PFSK-1 (cell line): ENCODE measurements around the gene ZNF341.

Source experiments
- FOXP2 ChIP-seq: optimal IDR thresholded peaks from 2 replicates; pipeline ENCODE3; 2011; ENCODE audit warnings: borderline replicate concordance, control low read depth, inconsistent platforms; ENCODE audit not compliant: insufficient read depth; ENCODE audit errors: extremely low read length, extremely low read depth
- POLR2AphosphoS5 ChIP-seq: IDR thresholded peaks from 2 replicates; pipeline ENCODE4 v1.6.1; 2012; ENCODE audit warnings: low read depth, mild to moderate bottlenecking, control low read depth, low read length, moderate library complexity
- SIN3A ChIP-seq: IDR thresholded peaks from 2 replicates; pipeline ENCODE4 v1.6.1; 2012; ENCODE audit warnings: mild to moderate bottlenecking, low read length, moderate library complexity, borderline replicate concordance; ENCODE audit not compliant: insufficient read depth
- TAF1 ChIP-seq: IDR thresholded peaks from 2 replicates; pipeline ENCODE4 v1.6.1; 2012; ENCODE audit warnings: low read length, control low read depth, borderline replicate concordance; ENCODE audit not compliant: insufficient read depth
- TF ChIP-seq, protein P1 (sequence below), 2 experiments: IDR thresholded peaks; 2 replicates each; pipeline versions ENCODE4 v1.6.1 to v1.8.0; 2011 to 2012; ENCODE audit warnings: low read depth in 2 of 2, low read length in 2 of 2, control low read depth in 1 of 2, inconsistent platforms in 1 of 2, mild to moderate bottlenecking in 1 of 2, moderate library complexity in 1 of 2; ENCODE audit not compliant: insufficient read depth in 1 of 2

The ZNF341 gene

DNA sequence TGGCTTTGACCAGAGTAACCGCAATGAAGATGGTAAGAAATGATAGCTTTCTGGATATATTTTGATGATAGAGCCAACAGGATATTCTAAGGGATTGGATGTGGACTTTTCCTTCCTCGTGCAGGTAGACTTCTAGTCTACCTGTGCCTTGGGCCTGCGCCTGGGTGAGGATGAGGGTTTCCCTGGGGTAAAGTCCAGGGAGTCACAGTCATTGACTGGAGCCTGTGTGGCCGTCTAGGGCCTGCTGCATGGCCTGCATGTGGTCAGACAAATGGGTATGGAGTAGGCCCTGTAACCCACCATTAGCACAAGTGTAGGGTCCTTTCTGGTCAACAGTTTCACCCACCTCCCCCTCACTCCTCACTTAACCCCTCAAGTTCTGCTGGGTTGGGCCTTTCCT is 66.6 kb downstream of the ZNF341 start:
- TF ChIP-seq POLR2AphosphoS5 (no peak), SIN3A (no peak)
- TF ChIP-seq, protein P1, sequence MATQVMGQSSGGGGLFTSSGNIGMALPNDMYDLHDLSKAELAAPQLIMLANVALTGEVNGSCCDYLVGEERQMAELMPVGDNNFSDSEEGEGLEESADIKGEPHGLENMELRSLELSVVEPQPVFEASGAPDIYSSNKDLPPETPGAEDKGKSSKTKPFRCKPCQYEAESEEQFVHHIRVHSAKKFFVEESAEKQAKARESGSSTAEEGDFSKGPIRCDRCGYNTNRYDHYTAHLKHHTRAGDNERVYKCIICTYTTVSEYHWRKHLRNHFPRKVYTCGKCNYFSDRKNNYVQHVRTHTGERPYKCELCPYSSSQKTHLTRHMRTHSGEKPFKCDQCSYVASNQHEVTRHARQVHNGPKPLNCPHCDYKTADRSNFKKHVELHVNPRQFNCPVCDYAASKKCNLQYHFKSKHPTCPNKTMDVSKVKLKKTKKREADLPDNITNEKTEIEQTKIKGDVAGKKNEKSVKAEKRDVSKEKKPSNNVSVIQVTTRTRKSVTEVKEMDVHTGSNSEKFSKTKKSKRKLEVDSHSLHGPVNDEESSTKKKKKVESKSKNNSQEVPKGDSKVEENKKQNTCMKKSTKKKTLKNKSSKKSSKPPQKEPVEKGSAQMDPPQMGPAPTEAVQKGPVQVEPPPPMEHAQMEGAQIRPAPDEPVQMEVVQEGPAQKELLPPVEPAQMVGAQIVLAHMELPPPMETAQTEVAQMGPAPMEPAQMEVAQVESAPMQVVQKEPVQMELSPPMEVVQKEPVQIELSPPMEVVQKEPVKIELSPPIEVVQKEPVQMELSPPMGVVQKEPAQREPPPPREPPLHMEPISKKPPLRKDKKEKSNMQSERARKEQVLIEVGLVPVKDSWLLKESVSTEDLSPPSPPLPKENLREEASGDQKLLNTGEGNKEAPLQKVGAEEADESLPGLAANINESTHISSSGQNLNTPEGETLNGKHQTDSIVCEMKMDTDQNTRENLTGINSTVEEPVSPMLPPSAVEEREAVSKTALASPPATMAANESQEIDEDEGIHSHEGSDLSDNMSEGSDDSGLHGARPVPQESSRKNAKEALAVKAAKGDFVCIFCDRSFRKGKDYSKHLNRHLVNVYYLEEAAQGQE (IDR thresholded peaks at IDR 0.05; ENCODE audit: insufficient read depth in 1 of 2, low read depth in 2 of 2, low read length in 2 of 2), result no peak

DNA sequence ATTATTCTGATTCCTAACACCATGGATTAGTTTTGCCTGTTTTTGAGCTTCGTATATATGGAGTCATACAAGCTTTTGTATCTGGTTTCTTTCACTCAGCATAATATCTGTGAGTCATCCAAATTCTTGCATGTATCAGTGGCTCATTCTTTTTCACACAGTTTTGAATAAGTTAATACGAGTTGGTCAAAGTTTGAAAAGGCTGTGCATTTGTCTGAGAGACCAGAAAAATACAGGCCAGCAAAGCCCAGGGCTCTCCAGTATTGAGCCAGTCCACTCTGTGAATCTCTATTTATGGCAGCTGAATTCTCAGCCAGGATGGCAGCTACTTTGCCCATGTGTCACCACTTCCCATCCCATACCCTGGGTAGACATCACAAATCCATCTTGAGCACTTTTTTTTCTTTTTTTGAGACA is 72.1 kb downstream of the ZNF341 start:
- TF ChIP-seq POLR2AphosphoS5, result no peak
- no peak for TF ChIP-seq TAF1
- TF ChIP-seq, protein P1 (IDR thresholded peaks at IDR 0.05; ENCODE audit: insufficient read depth in 1 of 2, low read depth in 2 of 2, low read length in 2 of 2), result no peak
- TF ChIP-seq SIN3A, result no peak
- no peak for TF ChIP-seq FOXP2

DNA sequence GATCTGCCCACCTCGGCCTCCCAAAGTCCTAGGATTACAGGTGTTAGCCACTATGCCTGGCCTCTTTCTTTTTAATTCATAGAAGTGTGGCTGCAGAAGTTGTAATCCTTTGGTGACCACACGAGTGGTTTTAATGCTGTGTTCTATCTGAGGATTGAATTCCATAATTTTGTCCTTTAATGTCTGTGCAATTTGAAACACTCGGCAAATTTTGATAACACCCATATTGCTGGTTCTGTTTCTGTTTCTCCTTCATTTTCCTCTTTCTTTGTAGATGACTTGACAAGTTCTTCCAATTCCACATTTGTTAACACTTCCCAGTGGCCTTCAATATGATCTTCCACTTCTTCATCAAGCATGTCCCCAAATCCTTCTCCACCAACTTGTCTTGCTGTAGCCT is 76.6 kb downstream of the ZNF341 start:
- TF ChIP-seq FOXP2 (no peak), POLR2AphosphoS5 (no peak), SIN3A (no peak), TAF1 (no peak)
- TF ChIP-seq, protein P1 (IDR thresholded peaks at IDR 0.05; ENCODE audit: insufficient read depth in 1 of 2, low read depth in 2 of 2, low read length in 2 of 2), result no peak

DNA sequence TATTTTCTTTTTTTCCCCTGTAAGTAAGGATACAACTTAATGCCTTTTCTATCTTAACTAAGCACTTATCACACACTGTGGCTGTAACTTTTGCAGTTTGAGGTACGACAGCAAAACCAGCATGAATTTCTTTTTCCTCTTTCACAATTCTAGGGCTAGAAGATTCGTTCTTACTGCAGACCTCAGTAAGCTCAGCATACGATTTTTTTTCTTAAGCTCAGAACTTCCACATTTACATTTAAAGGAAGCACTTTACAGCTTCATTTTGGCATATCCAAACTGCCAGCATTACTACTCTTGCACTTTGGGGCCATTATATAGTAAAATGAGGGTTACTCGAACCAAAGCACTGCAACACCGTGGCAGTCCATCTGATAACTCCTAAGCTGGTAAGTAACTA is 78.5 kb downstream of the ZNF341 start:
- TF ChIP-seq POLR2AphosphoS5, result no peak
- no peak for TF ChIP-seq FOXP2
- TF ChIP-seq, protein P1 (IDR thresholded peaks at IDR 0.05; ENCODE audit: insufficient read depth in 1 of 2, low read depth in 2 of 2, low read length in 2 of 2), result no peak
- no peak for TF ChIP-seq TAF1
- no peak for TF ChIP-seq SIN3A

DNA sequence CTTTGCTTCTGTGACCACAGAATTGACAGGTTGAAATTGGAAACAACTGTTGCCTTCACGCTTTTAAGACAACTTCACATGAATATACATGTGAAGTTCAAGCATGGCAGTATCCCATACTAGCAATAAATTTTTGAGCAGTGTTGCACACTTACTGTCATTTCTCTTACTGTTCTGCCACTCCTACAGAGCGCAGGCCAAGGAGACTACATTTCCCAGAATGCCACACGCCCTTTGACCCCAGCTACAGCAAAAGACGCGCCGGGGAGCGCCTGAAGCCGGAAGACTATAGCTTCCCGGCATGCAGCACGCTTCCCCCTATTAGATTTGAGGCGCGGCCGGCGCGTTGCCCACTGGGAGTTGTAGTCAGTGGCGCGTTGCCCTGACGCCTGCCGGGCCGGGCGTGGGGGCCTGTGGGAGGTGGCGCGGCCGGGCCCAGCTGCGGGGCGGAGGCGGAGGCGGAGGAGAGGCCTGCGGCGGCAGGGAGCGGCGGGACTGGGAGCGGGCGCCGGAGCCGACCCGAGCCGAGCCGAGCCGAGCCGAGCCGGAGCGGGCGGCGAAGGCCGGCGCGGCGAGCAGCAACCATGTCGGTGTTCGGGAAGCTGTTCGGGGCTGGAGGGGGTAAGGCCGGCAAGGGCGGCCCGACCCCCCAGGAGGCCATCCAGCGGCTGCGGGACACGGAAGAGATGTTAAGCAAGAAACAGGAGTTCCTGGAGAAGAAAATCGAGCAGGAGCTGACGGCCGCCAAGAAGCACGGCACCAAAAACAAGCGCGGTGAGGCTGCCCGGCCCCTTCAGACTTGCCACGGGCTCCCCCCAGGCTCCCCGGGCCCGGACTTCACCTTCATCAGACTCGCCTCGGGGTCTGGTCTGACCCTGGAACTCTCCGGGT is 79.3 kb downstream of the ZNF341 start, which contains the start of gene CHMP4B:
TSS of gene CHMP4B (plus strand) at position 464 of the 891 bp plus-strand sequence. CDS start at position 585, 121 bp downstream.
- TF ChIP-seq, protein P1 (IDR thresholded peaks at IDR 0.05; ENCODE audit: insufficient read depth in 1 of 2, low read depth in 2 of 2, low read length in 2 of 2), result no peak
- TF ChIP-seq TAF1, result no peak
- no peak for TF ChIP-seq FOXP2
- no peak for TF ChIP-seq POLR2AphosphoS5
- TF ChIP-seq SIN3A, result no peak
